Endometrial microvascular endothelial cells (primary cell): Measurements from ENCODE around the gene OCA2. TPM values are rescaled to one million over a fixed set of nuclear protein-coding genes. Genes with fewer than 3 reads are reported as not detected.
"Not testable (repeated sequence)": the region's sequence is repeated elsewhere in the genome, so short reads cannot be mapped to it uniquely, and the experiment has no call there.

Experiments
- in situ Hi-C: cut with HindIII; loops from 2 replicates; pipeline ENCODE4 v1.10.0; 2017; ENCODE audit warnings: low sequenced_read_pairs, low pct_unique_long_range_greater_than_20kb; ENCODE audit errors: inconsistent ontology term
- total RNA-seq: library from RNA; depleted of rRNA; stranded (reverse); fragments of >200 nt; gene quantifications from one replicate; pipeline ENCODE4 v1.2.3, GENCODE V29; 2015; ENCODE audit errors: inconsistent ontology term

Gene OCA2
- total RNA-seq, 1 donor from 2014 or later, result not detected

DNA sequence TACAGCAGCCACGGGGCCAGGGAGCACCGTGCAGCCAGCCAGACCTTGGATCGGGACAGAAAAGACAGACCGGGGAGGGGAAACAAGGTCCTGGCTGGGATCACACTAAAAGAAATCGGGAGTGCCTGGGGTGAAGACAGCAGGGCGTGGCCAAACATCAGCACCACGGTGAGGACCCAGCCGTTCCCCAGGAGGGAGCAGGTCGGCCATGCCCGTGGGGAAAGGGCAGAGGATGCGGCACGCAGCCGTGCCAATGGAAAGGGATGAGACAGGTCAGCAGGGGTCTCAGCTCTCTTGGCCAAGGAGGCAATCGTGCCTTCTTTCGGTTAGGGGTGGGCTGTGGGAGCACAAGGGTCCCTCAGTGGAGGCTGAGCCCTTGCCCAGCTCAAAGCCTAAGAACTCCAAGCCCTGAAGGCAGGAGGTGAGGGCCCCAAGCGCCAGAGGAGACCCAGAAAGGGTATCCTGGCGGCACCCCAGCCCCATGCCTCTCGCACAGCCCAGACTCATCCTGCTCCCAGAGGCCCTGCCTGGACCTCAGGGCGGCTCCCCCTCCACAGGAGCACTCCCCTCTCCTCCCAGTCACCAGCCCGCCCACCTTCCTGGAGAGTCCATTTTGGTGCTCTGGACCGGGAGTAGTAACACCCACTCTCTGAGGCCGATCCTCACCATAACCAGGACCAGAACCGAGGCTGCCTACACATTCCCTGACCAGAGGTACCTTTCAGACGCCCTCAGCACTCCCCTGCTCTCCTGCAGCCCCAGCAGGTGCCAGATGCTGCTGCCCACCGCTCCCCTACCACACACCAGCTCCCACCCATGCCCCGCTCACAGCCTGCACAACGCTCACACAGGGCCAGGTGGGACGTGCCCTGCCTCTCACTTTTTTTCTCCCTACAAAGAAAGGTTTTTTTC, 23.2 kb upstream of the OCA2 start:
- in situ Hi-C loops, result no loop called here

DNA sequence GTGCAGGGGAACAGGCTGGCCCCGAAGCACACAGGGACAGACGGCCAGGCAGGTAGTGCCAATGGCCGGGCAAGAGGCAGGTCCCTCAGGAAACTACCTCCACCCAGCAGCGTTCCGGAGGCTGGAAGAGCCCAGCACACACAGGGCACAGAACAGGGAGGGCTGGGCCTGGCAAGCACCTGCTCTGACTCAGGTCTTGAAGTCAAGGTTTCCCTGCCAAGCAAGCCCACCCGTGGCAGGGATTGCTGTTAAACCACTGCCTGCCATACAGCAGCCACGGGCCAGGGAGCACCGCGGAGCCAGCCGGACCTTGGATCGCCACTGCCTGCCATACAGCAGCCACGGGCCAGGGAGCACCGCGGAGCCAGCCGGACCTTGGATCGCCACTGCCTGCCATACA, 22.5 kb upstream of the OCA2 start:
- in situ Hi-C loops, result not testable (repeated sequence)

DNA sequence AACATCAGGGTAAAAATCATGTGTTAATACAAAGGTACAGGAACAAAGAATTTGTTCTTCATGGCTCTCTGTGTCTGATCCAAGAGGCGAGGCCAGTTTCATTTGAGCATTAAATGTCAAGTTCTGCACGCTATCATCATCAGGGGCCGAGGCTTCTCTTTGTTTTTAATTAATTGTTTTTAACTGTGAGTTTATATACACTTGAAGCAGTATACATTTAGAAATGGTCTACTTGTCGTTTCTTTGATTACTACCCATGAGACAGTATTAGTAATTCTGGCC, 21.2 kb upstream of the OCA2 start:
- in situ Hi-C loops, result no loop called here

GRCh38 chr15:28118531-28118930, 19.4 kb upstream of the OCA2 start:
- in situ Hi-C loops, result no loop called here

- in situ Hi-C loops, result no loop called here
Measured at GRCh38 chr15:28118083-28118482, 19.0 kb upstream of the OCA2 start.

DNA sequence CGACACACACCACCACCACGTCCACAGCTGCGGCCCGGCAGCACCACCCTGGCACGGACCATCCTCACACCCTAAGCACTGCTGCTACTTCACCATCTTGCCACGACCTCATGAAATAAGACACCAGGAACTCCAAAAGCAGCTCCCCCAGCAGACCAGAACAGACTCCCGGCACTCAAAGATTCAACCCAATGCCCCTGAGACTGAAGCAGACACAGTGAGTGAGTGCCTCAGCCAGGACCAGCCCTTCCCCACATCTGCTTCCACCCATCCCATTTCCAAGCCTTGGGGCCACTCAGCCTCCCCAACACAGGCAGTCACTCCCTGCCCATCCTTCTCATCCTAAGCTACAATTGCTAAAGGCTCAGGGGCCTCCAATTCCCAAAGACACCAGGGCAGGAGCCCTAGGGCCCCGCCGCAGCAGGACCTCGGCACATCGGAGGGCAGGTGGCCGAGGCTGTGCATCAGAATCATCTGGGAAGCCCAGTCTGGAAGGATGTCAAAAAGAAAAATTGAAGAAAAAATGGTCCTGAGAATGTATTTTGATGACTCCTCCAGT, 18.4 kb upstream of the OCA2 start:
- in situ Hi-C loops, result no loop called here

GRCh38 chr15:28116521-28117431, 17.7 kb upstream of the OCA2 start:
- in situ Hi-C loops, result no loop called here

DNA sequence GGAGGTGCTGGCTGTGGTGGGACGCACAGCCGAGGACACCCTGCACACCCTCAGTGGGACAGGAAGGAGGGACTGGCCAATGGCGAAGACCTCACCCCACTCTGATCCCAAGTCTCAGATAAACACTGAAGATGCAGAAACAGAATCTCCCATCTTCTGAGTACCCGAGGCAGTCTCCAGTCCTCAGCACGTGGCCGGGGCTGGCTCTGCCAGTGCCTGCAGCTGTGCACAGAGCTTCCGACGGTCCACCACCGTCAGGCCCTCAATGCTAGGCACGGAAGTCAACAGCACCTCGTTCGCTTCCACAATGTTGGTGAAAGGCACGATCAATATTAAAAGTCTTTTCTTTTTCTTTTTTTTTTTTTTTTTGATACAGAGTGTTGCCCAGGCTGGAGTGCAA, 16.8 kb upstream of the OCA2 start:
- in situ Hi-C loops, result no loop called here

DNA sequence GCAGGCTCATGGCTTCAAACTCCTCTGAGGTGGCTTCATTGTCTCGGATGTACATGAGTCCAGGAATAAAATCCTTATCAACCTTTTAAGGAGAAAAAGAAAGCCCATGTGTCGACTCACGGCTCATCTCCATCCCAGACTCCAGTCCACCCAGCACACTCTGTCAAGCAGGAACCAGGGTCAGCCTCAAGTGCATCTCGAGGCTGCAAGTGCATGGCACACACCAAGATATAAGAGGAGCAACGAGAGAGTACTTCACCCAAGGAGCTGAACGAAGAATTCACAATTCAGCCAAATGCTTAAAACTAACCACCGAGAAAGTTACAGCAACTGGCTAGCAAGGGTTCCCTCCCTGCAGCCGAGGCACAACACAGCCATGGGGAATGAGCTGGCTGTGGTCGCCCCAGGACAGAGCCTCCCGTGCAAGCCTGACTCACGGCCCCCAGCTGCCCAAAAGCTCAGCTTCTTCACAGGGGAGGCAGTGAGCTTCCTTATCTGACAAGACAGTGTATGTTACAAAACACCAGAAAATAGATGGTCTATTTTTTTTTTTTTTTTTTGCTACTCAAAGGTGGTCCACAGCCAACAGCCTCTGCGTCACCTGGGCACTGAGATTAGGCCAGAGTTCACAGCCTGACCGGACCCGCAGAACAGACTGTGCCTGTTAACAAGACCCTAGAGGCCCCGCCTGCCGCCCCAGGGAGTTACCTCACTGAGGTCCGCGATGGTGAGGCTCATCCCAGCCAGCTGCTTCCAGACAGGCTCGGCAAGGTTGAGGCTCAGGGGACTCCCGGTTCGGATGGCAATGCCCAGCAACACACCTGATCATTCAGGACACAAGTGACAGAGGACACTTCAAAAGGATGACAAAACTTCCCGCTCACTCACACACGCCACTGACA, 15.9 kb upstream of the OCA2 start:
- in situ Hi-C loops, result no loop called here

- in situ Hi-C loops, result no loop called here
Measured at GRCh38 chr15:28114114-28114455, 15.0 kb upstream of the OCA2 start.

- in situ Hi-C loops, result no loop called here
Measured at GRCh38 chr15:28113394-28114113, 14.4 kb upstream of the OCA2 start.

DNA sequence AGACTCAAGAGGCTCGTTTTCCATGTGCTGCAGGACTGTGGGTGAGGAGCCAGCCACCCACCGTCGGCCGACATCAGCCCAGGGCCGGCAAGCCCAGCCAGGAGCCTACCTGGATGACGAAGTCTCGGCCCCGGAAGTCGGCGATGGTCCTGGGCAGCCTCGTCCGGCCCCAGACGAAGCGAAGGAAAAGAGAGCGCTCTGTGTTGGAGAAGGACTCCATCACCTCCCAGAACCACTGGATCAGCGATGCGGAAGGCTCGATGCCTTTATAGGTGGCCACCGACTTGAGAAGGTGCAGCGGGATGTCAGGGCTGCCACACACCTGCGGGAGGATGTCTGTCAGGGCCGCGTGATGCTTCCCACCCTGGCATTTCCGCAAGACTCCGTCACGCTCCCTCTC, 13.8 kb upstream of the OCA2 start:
- in situ Hi-C loops, result no loop called here

- in situ Hi-C loops, result no loop called here
Measured at GRCh38 chr15:28112101-28112760, 13.1 kb upstream of the OCA2 start.

DNA sequence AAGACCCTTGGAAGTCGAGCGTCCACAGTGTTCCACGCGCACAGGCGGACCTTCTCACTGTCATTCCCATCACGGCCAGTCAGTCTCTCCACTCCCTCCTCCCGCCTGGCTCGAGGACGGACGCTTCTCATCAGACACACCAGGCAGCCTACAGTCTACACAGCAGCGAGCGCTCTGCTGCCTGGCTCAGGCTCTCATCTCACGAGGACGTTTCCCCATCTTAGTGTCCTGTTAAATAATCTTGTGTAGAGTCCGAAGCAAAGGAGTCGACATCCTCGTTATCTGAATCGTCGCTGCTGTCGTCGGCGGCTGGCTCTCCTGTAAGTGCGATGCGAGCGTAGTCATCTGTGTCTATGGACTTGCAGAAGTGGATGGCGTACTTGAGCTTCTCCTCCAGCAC, 12.4 kb upstream of the OCA2 start:
- in situ Hi-C loops, result no loop called here

- in situ Hi-C loops, result no loop called here
Measured at GRCh38 chr15:28110481-28110881, 11.4 kb upstream of the OCA2 start.

DNA sequence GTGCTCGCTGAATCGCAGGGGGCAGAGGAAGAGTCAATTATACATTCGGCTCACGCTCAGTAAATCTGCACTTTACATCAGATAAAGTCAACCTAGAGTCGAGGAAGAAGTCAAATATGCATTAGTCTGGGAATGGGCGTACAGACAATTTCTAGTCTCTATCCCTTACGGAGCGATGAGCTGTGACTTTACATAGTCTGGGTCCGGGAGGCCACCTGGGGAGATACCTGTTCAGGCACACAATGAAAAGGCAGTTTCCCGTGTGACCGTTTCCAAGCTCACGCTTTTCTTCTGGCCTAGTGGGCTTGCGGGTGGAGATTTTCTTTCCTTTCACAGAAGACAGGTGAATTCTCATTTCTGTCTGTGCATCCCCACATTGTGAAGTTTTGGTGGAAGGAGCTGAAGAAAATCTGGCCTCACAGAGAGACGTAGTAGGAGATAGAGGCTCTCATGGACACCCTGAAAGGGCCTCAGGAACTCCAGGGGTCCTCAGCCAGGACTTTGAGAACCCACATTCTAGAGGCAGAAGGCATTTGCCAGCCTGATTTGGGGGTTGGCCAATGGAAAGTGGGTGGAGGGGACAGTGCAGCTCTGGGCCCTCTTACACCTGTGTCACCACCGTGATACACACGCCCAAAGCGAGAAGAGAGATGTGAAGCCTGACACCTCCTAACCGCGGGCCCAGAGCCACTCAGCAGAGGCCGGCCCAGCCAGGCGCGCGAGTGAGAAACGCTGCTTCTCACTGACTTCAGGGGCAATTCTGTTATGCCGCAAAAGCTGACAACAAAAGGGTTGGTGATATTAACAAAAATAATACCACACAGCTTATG, 10.7 kb upstream of the OCA2 start:
- in situ Hi-C loops, result no loop called here

- in situ Hi-C loops, result no loop called here
Measured at GRCh38 chr15:28107904-28108275, 8.8 kb upstream of the OCA2 start.
